ENCODE results near the gene ACADS.

ACADS gene

GRCh38 chr12:120758798-120759590 lies 33.4 kb downstream of the ACADS start:
- no peak for DNase-seq

GRCh38 chr12:120759591-120760348 lies 34.1 kb downstream of the ACADS start:
- no peak for DNase-seq

GRCh38 chr12:120760349-120761254 lies 35.0 kb downstream of the ACADS start:
- no peak for DNase-seq

- DNase-seq, result no peak
These were observed 35.9 kb downstream of the ACADS start for GRCh38 chr12:120761519-120761934.

GRCh38 chr12:120762086-120762485 lies 36.5 kb downstream of the ACADS start:
- DNase-seq, result no peak

GRCh38 chr12:120763250-120763649 lies 37.6 kb downstream of the ACADS start:
- no peak for DNase-seq

- no peak for DNase-seq
These were observed 39.2 kb downstream of the ACADS start for GRCh38 chr12:120764816-120765215.

- no peak for DNase-seq
These were observed 40.9 kb downstream of the ACADS start for GRCh38 chr12:120766566-120766965.

- no peak for DNase-seq
These were observed 41.7 kb downstream of the ACADS start for GRCh38 chr12:120767071-120768024.

GRCh38 chr12:120771097-120771496 lies 45.5 kb downstream of the ACADS start:
- no peak for DNase-seq

- no peak for DNase-seq
These were observed 48.7 kb downstream of the ACADS start for GRCh38 chr12:120774169-120774916.

GRCh38 chr12:120775862-120776552 lies 50.4 kb downstream of the ACADS start:
- DNase-seq, result no peak

- DNase-seq, result no peak
These were observed 57.6 kb downstream of the ACADS start for GRCh38 chr12:120783197-120783596.

GRCh38 chr12:120784804-120785203 lies 59.2 kb downstream of the ACADS start:
- DNase-seq, result no peak

- DNase-seq, result no peak
These were observed 62.3 kb downstream of the ACADS start for GRCh38 chr12:120787889-120788288.

Data from DMS 273 treated with DMSO at 0.1 percent for 48 hours (cell line).